GM12878 (cell line): ENCODE results near the gene SLF1. TPM values are rescaled to one million over a fixed set of nuclear protein-coding genes. Genes with fewer than 3 reads are reported as not detected.

ENCODE experiments used
- ATAC-seq: fragments of 200-7000 bp; cut with Tn5 transposase; 3 replicates; pipeline ENCODE4 v1.9.1; 2020; ENCODE audit warnings: mild to moderate bottlenecking, moderate library complexity
- BruUV-seq: library from RNA; stranded (reverse); fragments of 400-500 nt; replicated peaks from 2 replicates; lab custom pipeline; 2021; lab: Mats Ljungman, UMichigan
- CTCF ChIA-PET: fragments of 300-600 bp; sonication (Branson Sonifier 250); formaldehyde crosslinking; extraction: SDS; loops from one replicate; lab custom pipeline; 2021; ENCODE audit warnings: inconsistent platforms; lab: Yijun Ruan, JAX
- POLR2A ChIA-PET: fragments of 350-600 bp; formaldehyde crosslinking; extraction: SDS; loops from one replicate; lab custom pipeline; 2021; ENCODE audit warnings: inconsistent platforms; lab: Charles Lee
- RAD21 ChIA-PET: fragments of 300-600 bp; sonication (Branson Sonifier 250); formaldehyde crosslinking; loops from one replicate; lab custom pipeline; 2023; ENCODE audit warnings: antibody characterized with exemption; ENCODE audit not compliant: unreplicated experiment; lab: Charles Lee
- SMC1A ChIA-PET: fragments of 300-600 bp; sonication (Branson Sonifier 250); formaldehyde crosslinking; loops from one replicate; lab custom pipeline; 2023; ENCODE audit not compliant: unreplicated experiment, uncharacterized antibody; lab: Charles Lee
- DNase-seq: peaks from one replicate; pipeline ENCODE4 v3.0.0-alpha.2; 2011; ENCODE audit warnings: low read depth, low spot score
- FAIRE-seq: peaks from 3 replicates; lab custom pipeline; 2011; peaks lifted over from hg19 to GRCh38; lab: Jason Lieb, UNC
- H2AFZ ChIP-seq: 2 replicates; pipeline ENCODE4 v1.6.0; 2011; ENCODE audit warnings: low read depth, low read length, control low read depth; ENCODE audit not compliant: control insufficient read depth
- H3K27ac ChIP-seq: 2 replicates; pipeline ENCODE4 v1.5.1; 2011; ENCODE audit warnings: control low read depth; ENCODE audit not compliant: control insufficient read depth, insufficient read depth
- H3K27me3 ChIP-seq, 2 experiments: replicated peaks in 1 of 2; 2 replicates each; pipeline versions ENCODE4 v1.6.0 to v1.6.1; 2011; ENCODE audit warnings: low read length in 1 of 2; ENCODE audit not compliant: control insufficient read depth in 2 of 2, insufficient read depth in 2 of 2
- H3K36me3 ChIP-seq, 2 experiments: 2 replicates each; pipeline ENCODE4 v1.5.1; 2011; ENCODE audit warnings: low read length in 1 of 2; ENCODE audit not compliant: control insufficient read depth in 2 of 2, insufficient read depth in 2 of 2
- H3K4me1 ChIP-seq: 2 replicates; pipeline ENCODE4 v1.6.1; 2011; ENCODE audit warnings: mild to moderate bottlenecking, low read length, moderate library complexity, mixed read lengths; ENCODE audit not compliant: control insufficient read depth, insufficient read depth
- H3K4me2 ChIP-seq: 2 replicates; pipeline ENCODE4 v1.6.0; 2011; ENCODE audit warnings: control low read depth; ENCODE audit not compliant: control insufficient read depth, insufficient read depth
- H3K4me3 ChIP-seq: fragments of 200-600 bp; sonication (generic); 2 replicates; pipeline ENCODE4 v1.5.1; 2016
- H3K79me2 ChIP-seq: 2 replicates; pipeline ENCODE4 v1.6.0; 2011; ENCODE audit warnings: low read length; ENCODE audit not compliant: control insufficient read depth, insufficient read depth
- H3K9ac ChIP-seq: 2 replicates; pipeline ENCODE4 v1.8.0; 2011; ENCODE audit warnings: low read length, control low read depth, mixed read lengths; ENCODE audit not compliant: control insufficient read depth, insufficient read depth
- H3K9me3 ChIP-seq: replicated peaks from 3 replicates; pipeline ENCODE4 v1.5.1; 2011; ENCODE audit warnings: mild to moderate bottlenecking, low read length; ENCODE audit not compliant: control insufficient read depth, insufficient read depth
- H4K20me1 ChIP-seq: 2 replicates; pipeline ENCODE4 v1.6.0; 2011; ENCODE audit not compliant: control insufficient read depth, insufficient read depth
- BMI1 ChIP-seq: fragments of 450-650 bp; IDR thresholded peaks from 2 replicates; pipeline ENCODE4 v1.6.1; 2016; ENCODE audit warnings: mild to moderate bottlenecking, moderate library complexity, borderline replicate concordance
- GABPA ChIP-seq: IDR thresholded peaks from 2 replicates; pipeline ENCODE4 v1.6.1; 2014; ENCODE audit warnings: antibody characterized with exemption, low read depth, mild to moderate bottlenecking, inconsistent platforms
- MTA3 ChIP-seq: IDR thresholded peaks from 2 replicates; pipeline ENCODE4 v1.6.1; 2012; ENCODE audit warnings: low read length, inconsistent platforms, borderline replicate concordance
- TAF1 ChIP-seq: IDR thresholded peaks from 2 replicates; pipeline ENCODE4 v1.6.1; 2011; ENCODE audit warnings: mild to moderate bottlenecking, low read depth, low read length, borderline replicate concordance
- ZBED1 ChIP-seq: IDR thresholded peaks from 2 replicates; pipeline ENCODE4 v1.6.1; 2016; ENCODE audit warnings: borderline replicate concordance
- in situ Hi-C: fragments of 300-500 bp; cut with MboI; formaldehyde crosslinking; loops from 9 replicates; pipeline ENCODE4 v1.14.3; 2018; ENCODE audit warnings: mixed read lengths
- intact Hi-C: fragments of 100-400 bp; cut with micrococcal nuclease; formaldehyde crosslinking; loops from one replicate; pipeline ENCODE4 v1.14.2; 2022; ENCODE audit not compliant: unreplicated experiment
- polyA plus RNA-seq, 11 experiments: library from polyadenylated mRNA; depleted of rRNA in 4 of 11; unstranded in 6 of 11; stranded (reverse) in 5 of 11; fragments of >200 nt; fragmentation: Nextera tagmentation in 4 of 11; fragmentation: Illumina TruSeq in 1 of 11; extraction: Ambion mirVana in 4 of 11; extraction: Trizol in 1 of 11; gene quantifications; 1 replicate in 1 of 11; 2 replicates in 10 of 11; pipeline versions ENCODE4 v1.2.1 to v1.2.3, GENCODE V29; 2011 to 2016; ENCODE audit warnings: inconsistent platforms in 2 of 11, missing spikeins in 2 of 11, low read depth in 1 of 11
- total RNA-seq, 4 experiments: library from RNA; depleted of rRNA in 3 of 4; stranded (reverse); fragments of >200 nt in 3 of 4; fragmentation: Illumina TruSeq in 1 of 4; extraction: Trizol in 1 of 4; gene quantifications; 2 replicates each; pipeline versions ENCODE4 v1.2.1 to v1.2.3, GENCODE V29; 2013 to 2021
- TF ChIP-seq, protein P1 (sequence below): IDR thresholded peaks from 2 replicates; pipeline ENCODE4 v1.6.1; 2011; ENCODE audit warnings: borderline replicate concordance, low read depth, mild to moderate bottlenecking, moderate library complexity, mixed read lengths, low read length; ENCODE audit not compliant: insufficient read depth; ENCODE audit errors: extremely low read length
- TF ChIP-seq, protein P2 (sequence below): fragments of 450-650 bp; formaldehyde crosslinking; IDR thresholded peaks from 2 replicates; pipeline ENCODE4 v1.4.0; 2022; ENCODE audit warnings: mild to moderate bottlenecking, moderate library complexity
- TF ChIP-seq, protein P3 (sequence below): fragments of 450-650 bp; conservative IDR thresholded peaks from 2 replicates; pipeline ENCODE4 v1.6.1; 2017; ENCODE audit warnings: mild to moderate bottlenecking, moderate library complexity
- TF ChIP-seq, protein P4 (sequence below), 3 experiments: IDR thresholded peaks in 2 of 3; conservative IDR thresholded peaks in 1 of 3; 2 replicates each; pipeline ENCODE4 v1.5.1; 2011; ENCODE audit warnings: low read depth in 3 of 3, low read length in 3 of 3, mild to moderate bottlenecking in 3 of 3, control low read depth in 2 of 3, moderate library complexity in 2 of 3, inconsistent platforms in 1 of 3, mixed read lengths in 1 of 3; ENCODE audit not compliant: control insufficient read depth in 2 of 3, insufficient read depth in 1 of 3; ENCODE audit errors: extremely low read depth in 1 of 3

SLF1 gene
- total and polyA plus RNA-seq, 10 of the 15 experiments (the other 5 are each of a cell fraction or from before 2014, with no cell fraction given): 8.1 to 27.0 (median 13.4) TPM

DNA sequence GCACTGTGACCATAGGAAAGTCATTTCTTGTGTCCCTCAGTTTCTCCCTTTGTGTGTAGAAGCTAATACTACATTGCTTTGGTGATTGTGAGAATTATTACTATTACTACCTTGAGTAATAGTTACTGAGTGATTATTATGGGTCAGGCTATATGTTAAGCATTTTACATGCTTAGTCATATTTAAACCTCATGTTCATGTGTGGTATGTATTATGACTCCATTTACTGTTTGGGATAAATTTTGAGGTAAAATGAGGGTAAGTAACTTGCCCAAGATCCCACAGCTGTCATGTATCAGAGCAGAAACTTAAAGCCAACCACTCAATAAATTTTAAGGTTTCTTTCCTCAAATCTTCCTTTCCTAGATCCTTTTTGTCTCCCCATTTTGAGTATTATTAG, 28.3 kb downstream of the SLF1 start:
- Histone ChIP-seq H3K4me2 (no peak overlapping the region), H3K36me3 (peaks cover 0 to 3% of the 10 kb centered on the region in 2 experiments; a peak in 2 of 4 replicates), H4K20me1 (no peaks in the 10 kb centered on the region), H3K79me2 (no peaks in the 10 kb centered on the region), H3K27me3 (no peaks in the 10 kb centered on the region), H3K9me3 (no peaks in the 10 kb centered on the region; the same call in 2 of the 3 replicates), H3K4me1 (no peaks in the 10 kb centered on the region), H3K4me3 (no peak overlapping the region), H3K9ac (no peak overlapping the region), H3K27ac (no peak overlapping the region), H2AFZ (no peak overlapping the region)
- BruUV-seq: no TSS peak
- SMC1A ChIA-PET: interaction anchor here (2.0 to 2.5 kb wide), 2 partner anchors 9 to 16 kb away, joined by 5 to 6 read pairs; no protein-coding TSS in a partner anchor
- DNase-seq (no peak), FAIRE-seq (no peak), ATAC-seq (no peak)
- TF ChIP-seq, protein P1, sequence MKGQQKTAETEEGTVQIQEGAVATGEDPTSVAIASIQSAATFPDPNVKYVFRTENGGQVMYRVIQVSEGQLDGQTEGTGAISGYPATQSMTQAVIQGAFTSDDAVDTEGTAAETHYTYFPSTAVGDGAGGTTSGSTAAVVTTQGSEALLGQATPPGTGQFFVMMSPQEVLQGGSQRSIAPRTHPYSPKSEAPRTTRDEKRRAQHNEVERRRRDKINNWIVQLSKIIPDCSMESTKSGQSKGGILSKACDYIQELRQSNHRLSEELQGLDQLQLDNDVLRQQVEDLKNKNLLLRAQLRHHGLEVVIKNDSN: no peak
- no peak for TF ChIP-seq BMI1
- TF ChIP-seq, protein P2, sequence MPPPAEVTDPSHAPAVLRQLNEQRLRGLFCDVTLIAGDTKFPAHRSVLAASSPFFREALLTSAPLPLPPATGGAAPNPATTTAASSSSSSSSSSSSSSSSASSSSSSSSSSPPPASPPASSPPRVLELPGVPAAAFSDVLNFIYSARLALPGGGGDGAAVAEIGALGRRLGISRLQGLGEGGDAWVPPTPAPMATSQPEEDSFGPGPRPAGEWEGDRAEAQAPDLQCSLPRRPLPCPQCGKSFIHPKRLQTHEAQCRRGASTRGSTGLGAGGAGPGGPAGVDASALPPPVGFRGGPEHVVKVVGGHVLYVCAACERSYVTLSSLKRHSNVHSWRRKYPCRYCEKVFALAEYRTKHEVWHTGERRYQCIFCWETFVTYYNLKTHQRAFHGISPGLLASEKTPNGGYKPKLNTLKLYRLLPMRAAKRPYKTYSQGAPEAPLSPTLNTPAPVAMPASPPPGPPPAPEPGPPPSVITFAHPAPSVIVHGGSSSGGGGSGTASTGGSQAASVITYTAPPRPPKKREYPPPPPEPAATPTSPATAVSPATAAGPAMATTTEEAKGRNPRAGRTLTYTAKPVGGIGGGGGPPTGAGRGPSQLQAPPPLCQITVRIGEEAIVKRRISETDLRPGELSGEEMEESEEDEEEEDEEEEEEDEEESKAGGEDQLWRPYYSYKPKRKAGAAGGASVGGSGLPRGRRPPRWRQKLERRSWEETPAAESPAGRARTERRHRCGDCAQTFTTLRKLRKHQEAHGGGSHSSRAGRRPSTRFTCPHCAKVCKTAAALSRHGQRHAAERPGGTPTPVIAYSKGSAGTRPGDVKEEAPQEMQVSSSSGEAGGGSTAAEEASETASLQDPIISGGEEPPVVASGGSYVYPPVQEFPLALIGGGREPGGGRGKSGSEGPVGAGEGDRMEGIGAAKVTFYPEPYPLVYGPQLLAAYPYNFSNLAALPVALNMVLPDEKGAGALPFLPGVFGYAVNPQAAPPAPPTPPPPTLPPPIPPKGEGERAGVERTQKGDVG (CRISPR knock-in tag): no peak
- no peak for TF ChIP-seq ZBED1
- TF ChIP-seq TAF1: no peak
- TF ChIP-seq, protein P3, sequence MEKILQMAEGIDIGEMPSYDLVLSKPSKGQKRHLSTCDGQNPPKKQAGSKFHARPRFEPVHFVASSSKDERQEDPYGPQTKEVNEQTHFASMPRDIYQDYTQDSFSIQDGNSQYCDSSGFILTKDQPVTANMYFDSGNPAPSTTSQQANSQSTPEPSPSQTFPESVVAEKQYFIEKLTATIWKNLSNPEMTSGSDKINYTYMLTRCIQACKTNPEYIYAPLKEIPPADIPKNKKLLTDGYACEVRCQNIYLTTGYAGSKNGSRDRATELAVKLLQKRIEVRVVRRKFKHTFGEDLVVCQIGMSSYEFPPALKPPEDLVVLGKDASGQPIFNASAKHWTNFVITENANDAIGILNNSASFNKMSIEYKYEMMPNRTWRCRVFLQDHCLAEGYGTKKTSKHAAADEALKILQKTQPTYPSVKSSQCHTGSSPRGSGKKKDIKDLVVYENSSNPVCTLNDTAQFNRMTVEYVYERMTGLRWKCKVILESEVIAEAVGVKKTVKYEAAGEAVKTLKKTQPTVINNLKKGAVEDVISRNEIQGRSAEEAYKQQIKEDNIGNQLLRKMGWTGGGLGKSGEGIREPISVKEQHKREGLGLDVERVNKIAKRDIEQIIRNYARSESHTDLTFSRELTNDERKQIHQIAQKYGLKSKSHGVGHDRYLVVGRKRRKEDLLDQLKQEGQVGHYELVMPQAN: no peak
- TF ChIP-seq MTA3: no peak
- TF ChIP-seq GABPA: no peak
- TF ChIP-seq, protein P4, sequence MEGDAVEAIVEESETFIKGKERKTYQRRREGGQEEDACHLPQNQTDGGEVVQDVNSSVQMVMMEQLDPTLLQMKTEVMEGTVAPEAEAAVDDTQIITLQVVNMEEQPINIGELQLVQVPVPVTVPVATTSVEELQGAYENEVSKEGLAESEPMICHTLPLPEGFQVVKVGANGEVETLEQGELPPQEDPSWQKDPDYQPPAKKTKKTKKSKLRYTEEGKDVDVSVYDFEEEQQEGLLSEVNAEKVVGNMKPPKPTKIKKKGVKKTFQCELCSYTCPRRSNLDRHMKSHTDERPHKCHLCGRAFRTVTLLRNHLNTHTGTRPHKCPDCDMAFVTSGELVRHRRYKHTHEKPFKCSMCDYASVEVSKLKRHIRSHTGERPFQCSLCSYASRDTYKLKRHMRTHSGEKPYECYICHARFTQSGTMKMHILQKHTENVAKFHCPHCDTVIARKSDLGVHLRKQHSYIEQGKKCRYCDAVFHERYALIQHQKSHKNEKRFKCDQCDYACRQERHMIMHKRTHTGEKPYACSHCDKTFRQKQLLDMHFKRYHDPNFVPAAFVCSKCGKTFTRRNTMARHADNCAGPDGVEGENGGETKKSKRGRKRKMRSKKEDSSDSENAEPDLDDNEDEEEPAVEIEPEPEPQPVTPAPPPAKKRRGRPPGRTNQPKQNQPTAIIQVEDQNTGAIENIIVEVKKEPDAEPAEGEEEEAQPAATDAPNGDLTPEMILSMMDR (IDR thresholded peaks at IDR 0.05 in 2 of 3, conservative IDR thresholded peaks at IDR 0.05 in 1 of 3; ENCODE audit: control insufficient read depth in 2 of 3, extremely low read depth in 1 of 3, insufficient read depth in 1 of 3, low read depth in 3 of 3, low read length in 3 of 3): no peak
- in situ Hi-C loops: no loop called here
- intact Hi-C loops: no loop called here
- CTCF ChIA-PET: interaction anchor here (0.6 kb wide), 1 partner anchor 540 kb away, joined by 3 read pairs; no protein-coding TSS in a partner anchor
- RAD21 ChIA-PET: interaction anchor here (1.3 kb wide), 1 partner anchor 122 kb away, joined by 4 read pairs; no protein-coding TSS in a partner anchor
- POLR2A ChIA-PET: no interaction called here
